OCI-LY7 (cell line): Measurements from ENCODE around the gene IGF1R.

Experiments used
- EZH2phosphoT487 ChIP-seq: fragments of 200-600 bp; sonication (generic); IDR thresholded peaks from 2 replicates; pipeline ENCODE4 v1.6.1; 2018; ENCODE audit warnings: low read depth, borderline replicate concordance, mild to moderate bottlenecking, mixed run types, antibody characterized with exemption, low read length, moderate library complexity, mixed read lengths
- TF ChIP-seq, protein P1 (sequence below): fragments of 200-600 bp; sonication (generic); conservative IDR thresholded peaks from 2 replicates; pipeline ENCODE4 v1.5.1; 2014; ENCODE audit warnings: mild to moderate bottlenecking, antibody characterized with exemption, low read length, moderate library complexity, mixed read lengths

GRCh38 chr15:98735304-98735703, 87.0 kb downstream of the IGF1R start:
- TF ChIP-seq, protein P1, sequence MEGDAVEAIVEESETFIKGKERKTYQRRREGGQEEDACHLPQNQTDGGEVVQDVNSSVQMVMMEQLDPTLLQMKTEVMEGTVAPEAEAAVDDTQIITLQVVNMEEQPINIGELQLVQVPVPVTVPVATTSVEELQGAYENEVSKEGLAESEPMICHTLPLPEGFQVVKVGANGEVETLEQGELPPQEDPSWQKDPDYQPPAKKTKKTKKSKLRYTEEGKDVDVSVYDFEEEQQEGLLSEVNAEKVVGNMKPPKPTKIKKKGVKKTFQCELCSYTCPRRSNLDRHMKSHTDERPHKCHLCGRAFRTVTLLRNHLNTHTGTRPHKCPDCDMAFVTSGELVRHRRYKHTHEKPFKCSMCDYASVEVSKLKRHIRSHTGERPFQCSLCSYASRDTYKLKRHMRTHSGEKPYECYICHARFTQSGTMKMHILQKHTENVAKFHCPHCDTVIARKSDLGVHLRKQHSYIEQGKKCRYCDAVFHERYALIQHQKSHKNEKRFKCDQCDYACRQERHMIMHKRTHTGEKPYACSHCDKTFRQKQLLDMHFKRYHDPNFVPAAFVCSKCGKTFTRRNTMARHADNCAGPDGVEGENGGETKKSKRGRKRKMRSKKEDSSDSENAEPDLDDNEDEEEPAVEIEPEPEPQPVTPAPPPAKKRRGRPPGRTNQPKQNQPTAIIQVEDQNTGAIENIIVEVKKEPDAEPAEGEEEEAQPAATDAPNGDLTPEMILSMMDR, result no peak
- no peak for TF ChIP-seq EZH2phosphoT487
